SK-N-MC (cell line): ENCODE measurements around the gene BTRC.

Source experiments
- EZH2 ChIP-seq: fragments of 200-600 bp; sonication (generic); IDR thresholded peaks from one replicate; pipeline ENCODE4 v1.6.1; 2017; ENCODE audit warnings: antibody characterized with exemption
- POLR2AphosphoS5 ChIP-seq: IDR thresholded peaks from 2 replicates; pipeline ENCODE4 v1.6.1; 2012; ENCODE audit warnings: mild to moderate bottlenecking, low read depth, low read length, borderline replicate concordance

GRCh38 chr10:101393378-101393777 is 39.4 kb downstream of the BTRC start:
- TF ChIP-seq POLR2AphosphoS5 (no peak), EZH2 (no peak)
